Type B pancreatic cell (in vitro differentiated cells): Measurements from ENCODE around the gene CNRIP1. TPM values are rescaled to one million over a fixed set of nuclear protein-coding genes. Genes with fewer than 3 reads are reported as not detected.

Experiments
- DNase-seq: peaks from one replicate; pipeline ENCODE4 v3.0.0; 2021; ENCODE audit warnings: mixed read lengths; ENCODE audit not compliant: unreplicated experiment; ENCODE audit errors: extremely low spot score
- H3K27ac Mint-ChIP-seq: 2 replicates; pipeline ENCODE4 v1.8.0; 2021; ENCODE audit warnings: mild to moderate bottlenecking, mixed read lengths
- H3K27me3 Mint-ChIP-seq: 2 replicates; pipeline ENCODE4 v1.8.0; 2021; ENCODE audit warnings: mixed read lengths
- H3K36me3 Mint-ChIP-seq: 2 replicates; pipeline ENCODE4 v1.8.0; 2021; ENCODE audit warnings: mixed read lengths
- H3K4me1 Mint-ChIP-seq: one replicate; pipeline ENCODE4 v1.8.0; 2021; ENCODE audit warnings: mixed read lengths; ENCODE audit not compliant: unreplicated experiment
- H3K4me3 Mint-ChIP-seq: 2 replicates; pipeline ENCODE4 v1.8.0; 2021; ENCODE audit warnings: mild to moderate bottlenecking, mixed read lengths
- H3K9me3 Mint-ChIP-seq: 2 replicates; pipeline ENCODE4 v1.8.0; 2021; ENCODE audit warnings: mixed read lengths
- total RNA-seq: library from RNA; stranded (reverse); gene quantifications from 2 replicates; pipeline ENCODE4 v1.2.1, GENCODE V29; 2021; ENCODE audit warnings: low replicate concordance
- TF ChIP-seq, protein P1 (sequence below): fragments of 200-600 bp; sonication (generic); conservative IDR thresholded peaks from 2 replicates; pipeline ENCODE4 v1.5.0; 2021; ENCODE audit warnings: antibody characterized with exemption, mild to moderate bottlenecking

The CNRIP1 gene
- total RNA-seq, 1 donor from 2014 or later, result 15.0 TPM

DNA sequence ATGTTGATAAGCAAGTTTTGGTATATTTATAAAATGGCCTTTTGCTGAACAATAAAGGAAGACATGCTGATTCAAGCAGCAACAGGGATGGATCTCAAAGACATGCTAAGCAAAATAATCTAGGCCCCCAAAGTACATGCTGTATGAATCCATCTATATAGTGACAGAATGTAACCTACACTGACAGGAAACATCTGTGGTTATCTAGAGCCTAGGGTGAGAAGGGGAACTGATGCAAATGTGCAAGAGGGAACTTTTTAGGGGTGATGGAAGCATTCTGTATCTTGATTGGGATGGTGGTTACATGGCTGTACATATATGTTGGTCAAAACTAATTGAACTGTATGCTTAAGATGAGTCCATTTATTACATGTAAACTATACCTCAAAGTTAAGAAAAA is 24.2 kb downstream of the CNRIP1 start:
- Mint-ChIP-seq H3K9me3 (no peaks in the 10 kb centered on the region), H3K4me3 (no peak overlapping the region), H3K27me3 (no peaks in the 10 kb centered on the region), H3K4me1 (no peaks in the 10 kb centered on the region), H3K27ac (no peak overlapping the region), H3K36me3 (no peaks in the 10 kb centered on the region)
- TF ChIP-seq, protein P1, sequence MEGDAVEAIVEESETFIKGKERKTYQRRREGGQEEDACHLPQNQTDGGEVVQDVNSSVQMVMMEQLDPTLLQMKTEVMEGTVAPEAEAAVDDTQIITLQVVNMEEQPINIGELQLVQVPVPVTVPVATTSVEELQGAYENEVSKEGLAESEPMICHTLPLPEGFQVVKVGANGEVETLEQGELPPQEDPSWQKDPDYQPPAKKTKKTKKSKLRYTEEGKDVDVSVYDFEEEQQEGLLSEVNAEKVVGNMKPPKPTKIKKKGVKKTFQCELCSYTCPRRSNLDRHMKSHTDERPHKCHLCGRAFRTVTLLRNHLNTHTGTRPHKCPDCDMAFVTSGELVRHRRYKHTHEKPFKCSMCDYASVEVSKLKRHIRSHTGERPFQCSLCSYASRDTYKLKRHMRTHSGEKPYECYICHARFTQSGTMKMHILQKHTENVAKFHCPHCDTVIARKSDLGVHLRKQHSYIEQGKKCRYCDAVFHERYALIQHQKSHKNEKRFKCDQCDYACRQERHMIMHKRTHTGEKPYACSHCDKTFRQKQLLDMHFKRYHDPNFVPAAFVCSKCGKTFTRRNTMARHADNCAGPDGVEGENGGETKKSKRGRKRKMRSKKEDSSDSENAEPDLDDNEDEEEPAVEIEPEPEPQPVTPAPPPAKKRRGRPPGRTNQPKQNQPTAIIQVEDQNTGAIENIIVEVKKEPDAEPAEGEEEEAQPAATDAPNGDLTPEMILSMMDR, result no peak
- no peak for DNase-seq

DNA sequence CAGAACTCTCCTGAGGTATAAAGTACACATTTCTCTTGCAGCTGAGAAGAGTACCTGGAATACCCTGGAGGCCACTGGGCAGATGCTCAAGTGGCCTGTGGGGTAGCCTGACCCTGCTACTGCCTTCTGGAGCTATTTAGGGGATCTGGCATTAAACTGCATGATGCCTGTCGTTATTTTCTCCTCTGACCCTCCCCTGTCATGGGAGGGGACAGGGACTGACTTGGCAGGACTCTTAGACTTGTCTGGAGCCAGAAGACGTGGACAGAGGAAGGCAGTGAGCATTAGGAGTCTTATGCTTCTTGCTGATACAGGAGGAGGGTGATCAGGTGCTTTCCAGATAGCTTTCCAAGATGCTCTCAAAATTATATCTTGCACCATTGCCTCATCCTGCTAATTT is 24.8 kb downstream of the CNRIP1 start:
- Mint-ChIP-seq H3K36me3 (no peaks in the 10 kb centered on the region), H3K27me3 (no peaks in the 10 kb centered on the region), H3K9me3 (no peaks in the 10 kb centered on the region), H3K4me1 (no peaks in the 10 kb centered on the region), H3K27ac (no peak overlapping the region), H3K4me3 (no peak overlapping the region)
- TF ChIP-seq, protein P1, result no peak
- DNase-seq, result no peak

DNA sequence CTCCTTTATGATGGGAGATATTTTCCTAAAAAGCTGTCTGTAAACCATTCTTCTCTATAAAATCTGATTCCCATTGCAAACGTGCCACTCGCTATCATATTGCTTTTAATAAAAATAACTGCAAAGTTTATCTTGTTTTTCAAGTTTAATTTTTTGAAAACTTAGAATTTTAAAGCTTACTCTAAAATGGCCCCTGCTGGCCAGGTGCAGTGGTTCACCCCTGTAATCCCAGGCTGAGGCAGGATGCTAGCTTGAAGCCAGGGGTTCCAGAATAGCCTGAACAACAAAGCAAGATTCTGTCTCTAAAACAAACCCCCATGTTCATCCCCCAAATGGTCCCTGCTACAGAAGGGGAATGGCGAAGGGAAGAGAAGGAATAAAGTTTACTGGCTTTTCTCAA is 25.6 kb downstream of the CNRIP1 start:
- no peak overlapping the region for H3K27ac Mint-ChIP-seq
- no peaks in the 10 kb centered on the region for H3K36me3 Mint-ChIP-seq
- DNase-seq, result no peak
- TF ChIP-seq, protein P1, result peak; percentile 48
- no peaks in the 10 kb centered on the region for H3K9me3 Mint-ChIP-seq
- no peak overlapping the region for H3K4me3 Mint-ChIP-seq
- no peaks in the 10 kb centered on the region for H3K27me3 Mint-ChIP-seq
- H3K4me1 Mint-ChIP-seq, result no peaks in the 10 kb centered on the region

DNA sequence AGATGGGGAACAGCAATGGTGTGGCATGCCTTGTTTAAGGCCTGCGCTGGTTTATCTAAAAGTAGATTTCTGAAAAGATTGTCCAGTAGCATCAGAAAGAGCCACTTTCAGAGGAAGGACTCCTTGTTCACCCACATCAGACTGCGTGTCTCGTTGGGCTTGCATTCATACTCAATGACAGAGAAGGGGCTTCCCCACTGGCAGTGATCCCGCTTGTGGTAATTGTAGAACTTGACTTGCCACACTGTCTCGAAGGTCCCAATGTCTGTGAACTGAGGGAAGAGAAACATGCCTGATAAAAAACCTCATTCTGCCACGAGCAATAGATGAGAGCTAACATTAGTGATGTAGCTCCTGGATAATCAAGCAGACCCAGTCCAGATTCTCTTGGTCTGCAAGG is 26.0 kb downstream of the CNRIP1 start:
- no peaks in the 10 kb centered on the region for H3K9me3 Mint-ChIP-seq
- no peak for DNase-seq
- peaks cover under 1% of the 10 kb centered on the region for H3K4me1 Mint-ChIP-seq
- no peak overlapping the region for H3K27ac Mint-ChIP-seq
- no peaks in the 10 kb centered on the region for H3K27me3 Mint-ChIP-seq
- TF ChIP-seq, protein P1, result no peak
- H3K4me3 Mint-ChIP-seq, result no peak overlapping the region
- no peaks in the 10 kb centered on the region for H3K36me3 Mint-ChIP-seq

DNA sequence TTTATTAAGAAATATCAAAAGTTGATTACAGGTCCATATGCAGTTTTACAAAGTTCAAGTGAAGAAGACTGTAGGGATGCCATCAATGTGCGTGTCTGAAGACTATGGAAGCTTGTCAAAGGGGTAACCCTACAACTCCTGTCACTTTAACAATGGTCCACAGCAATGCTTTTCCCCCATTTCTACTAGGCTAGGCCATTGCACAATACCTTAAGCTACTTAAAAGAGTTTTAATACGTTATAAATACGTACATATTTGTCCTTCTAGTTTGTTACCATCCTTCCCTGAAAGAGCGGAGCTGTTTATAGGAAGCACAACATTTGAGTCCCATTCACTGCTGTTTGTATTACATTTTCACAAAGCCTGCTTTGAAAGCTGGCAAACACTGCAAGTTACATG is 26.7 kb downstream of the CNRIP1 start:
- no peak overlapping the region for H3K4me3 Mint-ChIP-seq
- TF ChIP-seq, protein P1, result no peak
- H3K36me3 Mint-ChIP-seq, result no peaks in the 10 kb centered on the region
- peaks cover 8% of the 10 kb centered on the region for H3K4me1 Mint-ChIP-seq
- no peaks in the 10 kb centered on the region for H3K9me3 Mint-ChIP-seq
- no peak for DNase-seq
- no peaks in the 10 kb centered on the region for H3K27me3 Mint-ChIP-seq
- H3K27ac Mint-ChIP-seq, result no peak overlapping the region

DNA sequence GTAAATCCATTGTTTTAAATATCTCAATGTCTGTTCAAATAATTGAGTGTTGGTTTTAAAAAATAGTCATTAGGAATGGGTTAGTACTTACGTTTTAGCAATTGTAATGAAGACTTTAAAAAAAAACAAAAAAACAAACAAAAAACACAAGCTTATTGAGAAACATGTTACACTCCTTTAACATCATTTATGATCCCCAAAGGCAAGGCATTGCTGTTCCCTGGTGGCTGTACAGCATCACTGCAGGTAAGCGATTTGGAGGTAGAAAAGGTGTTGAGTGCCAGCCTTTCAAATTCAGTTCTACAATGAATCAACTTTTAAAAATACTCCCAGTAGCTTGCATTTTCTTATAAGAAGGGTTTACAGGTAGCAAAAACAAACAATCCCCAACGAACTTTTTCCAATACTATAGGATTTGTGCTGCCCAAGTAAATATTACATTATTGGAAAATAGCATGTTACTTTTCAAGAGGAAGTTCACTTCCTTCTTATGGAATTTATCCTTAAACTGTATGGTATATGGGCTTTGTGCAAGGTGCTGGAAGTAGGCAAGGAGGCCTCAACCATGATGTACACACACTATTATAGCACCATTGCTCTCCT is 27.5 kb downstream of the CNRIP1 start:
- Mint-ChIP-seq H3K27ac (no peak overlapping the region), H3K4me3 (no peak overlapping the region), H3K4me1 (peaks cover 15% of the 10 kb centered on the region), H3K9me3 (no peaks in the 10 kb centered on the region), H3K27me3 (no peaks in the 10 kb centered on the region), H3K36me3 (no peaks in the 10 kb centered on the region)
- TF ChIP-seq, protein P1, result peak; percentile 77
- DNase-seq, result no peak
